KMS-11 (cell line): Measurements from ENCODE around the gene KLHL40.

Experiments used
- H2AFZ ChIP-seq: fragments of 200-600 bp; sonication (generic); 2 replicates; pipeline ENCODE4 v1.6.1; 2016; ENCODE audit warnings: antibody characterized with exemption, mixed run types, low read depth
- H3K27ac ChIP-seq: fragments of 200-600 bp; sonication (generic); 2 replicates; pipeline ENCODE4 v1.6.1; 2016; ENCODE audit warnings: mild to moderate bottlenecking, mixed run types
- H3K27me3 ChIP-seq: fragments of 200-600 bp; sonication (generic); 2 replicates; pipeline ENCODE4 v1.6.1; 2017; ENCODE audit warnings: mild to moderate bottlenecking, low read depth, mixed run types, moderate library complexity; ENCODE audit not compliant: insufficient read depth
- H3K36me3 ChIP-seq: fragments of 200-600 bp; sonication (generic); 2 replicates; pipeline ENCODE4 v1.6.1; 2017; ENCODE audit warnings: mild to moderate bottlenecking, mixed run types; ENCODE audit not compliant: insufficient read depth
- H3K4me1 ChIP-seq: fragments of 200-600 bp; sonication (generic); 2 replicates; pipeline ENCODE4 v1.6.1; 2016; ENCODE audit warnings: mild to moderate bottlenecking, low read depth, mixed run types; ENCODE audit not compliant: poor library complexity, severe bottlenecking
- H3K4me2 ChIP-seq: fragments of 200-600 bp; sonication (generic); 2 replicates; pipeline ENCODE4 v1.7.0; 2016; ENCODE audit warnings: mild to moderate bottlenecking, mixed run types
- H3K4me3 ChIP-seq: fragments of 200-600 bp; sonication (generic); IDR thresholded peaks from 2 replicates; pipeline ENCODE4 v1.6.1; 2017; ENCODE audit warnings: low read depth, low read length, mixed read lengths; ENCODE audit not compliant: insufficient read depth
- H3K79me2 ChIP-seq: fragments of 200-600 bp; sonication (generic); 2 replicates; pipeline ENCODE4 v1.6.1; 2016; ENCODE audit warnings: low read depth, mixed run types; ENCODE audit not compliant: insufficient read depth
- H3K9ac ChIP-seq: fragments of 200-600 bp; sonication (generic); 2 replicates; pipeline ENCODE4 v1.6.1; 2016; ENCODE audit warnings: mild to moderate bottlenecking, mixed run types
- H4K20me1 ChIP-seq: fragments of 200-600 bp; sonication (generic); 2 replicates; pipeline ENCODE4 v1.6.1; 2016; ENCODE audit warnings: mild to moderate bottlenecking, mixed run types; ENCODE audit not compliant: insufficient read depth
- CTCF ChIP-seq: fragments of 200-600 bp; sonication (generic); conservative IDR thresholded peaks from 2 replicates; pipeline ENCODE4 v1.6.1; 2017; ENCODE audit warnings: low read depth, mild to moderate bottlenecking, antibody characterized with exemption, low read length, moderate library complexity, mixed read lengths

The KLHL40 gene

DNA sequence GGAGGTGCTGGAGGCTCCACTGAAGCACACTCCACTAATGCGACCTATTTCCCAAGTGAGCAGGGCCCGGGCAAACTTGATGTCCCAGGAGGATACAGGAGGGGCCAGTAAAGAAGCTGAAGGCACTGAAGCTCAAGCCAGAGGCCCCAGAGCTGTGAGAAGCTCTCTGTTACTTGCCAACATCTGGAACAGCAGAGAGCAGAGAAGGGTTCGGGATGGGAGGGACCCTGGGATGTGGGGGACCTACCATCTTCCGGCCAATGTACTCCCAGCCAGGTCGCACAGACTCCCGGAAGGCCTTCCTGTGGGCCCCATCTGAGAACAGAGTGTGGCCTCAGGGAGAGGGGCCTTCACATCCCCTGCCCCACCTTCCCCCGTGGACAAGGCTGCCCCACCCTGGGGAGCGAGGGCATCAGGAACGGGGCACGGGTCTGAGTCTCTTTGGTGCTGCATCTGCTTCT, 14.2 kb downstream of the KLHL40 start:
- no peak overlapping the region for H3K27ac ChIP-seq
- no peaks in the 10 kb centered on the region for H3K27me3 ChIP-seq
- H3K4me3 ChIP-seq = no peak overlapping the region
- no peaks in the 10 kb centered on the region for H4K20me1 ChIP-seq
- H3K36me3 ChIP-seq = no peaks in the 10 kb centered on the region
- no peaks in the 10 kb centered on the region for H3K79me2 ChIP-seq
- peaks cover 18% of the 10 kb centered on the region for H3K4me1 ChIP-seq
- H3K9ac ChIP-seq = no peak overlapping the region
- no peak overlapping the region for H2AFZ ChIP-seq
- no peak for TF ChIP-seq CTCF
- no peak overlapping the region for H3K4me2 ChIP-seq

DNA sequence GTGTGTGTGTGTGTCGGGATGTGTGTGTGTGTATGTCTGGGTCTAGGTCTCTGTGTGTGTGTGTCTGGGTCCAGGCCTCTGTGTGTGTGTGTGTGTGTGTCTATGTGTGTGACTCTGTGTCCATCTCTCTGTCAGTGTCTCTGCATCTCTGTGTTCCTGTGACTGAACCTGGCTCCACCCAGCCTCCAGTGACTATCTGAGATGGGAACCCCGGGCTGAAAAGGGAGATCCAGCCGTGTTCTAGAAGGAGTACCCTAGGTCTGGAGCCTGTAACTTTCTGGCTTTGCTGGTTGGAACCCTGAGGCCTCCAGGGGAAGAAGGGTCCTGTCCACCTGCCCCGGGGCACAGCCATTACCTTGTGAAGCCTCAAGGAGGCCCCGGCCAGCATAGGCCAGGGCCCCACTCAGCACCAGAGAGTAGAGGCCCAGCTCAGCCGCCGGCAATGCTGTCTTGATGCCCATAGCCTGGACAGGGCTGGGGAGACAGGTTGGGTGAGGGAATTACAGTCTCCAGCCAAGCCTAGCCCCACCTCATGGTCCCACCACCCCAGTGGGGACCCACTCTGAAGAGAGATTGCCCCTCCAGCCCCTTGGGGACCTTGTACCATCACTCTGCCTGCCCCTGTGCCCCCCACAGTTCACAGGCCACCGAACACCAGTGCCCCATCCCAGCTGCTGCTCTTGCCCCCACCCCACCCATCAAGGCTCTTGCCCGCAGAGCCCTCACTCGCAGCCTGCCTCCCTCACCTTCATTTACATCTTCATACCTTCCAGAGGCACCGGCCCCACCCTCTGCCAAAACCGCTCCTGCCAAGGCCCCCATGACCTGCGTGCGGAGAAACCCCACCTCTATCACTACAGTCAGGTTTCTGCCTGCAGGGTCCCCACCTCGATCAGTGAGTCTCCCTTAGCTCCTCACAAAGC, 15.3 kb downstream of the KLHL40 start:
- H2AFZ ChIP-seq = no peak overlapping the region
- no peaks in the 10 kb centered on the region for H3K36me3 ChIP-seq
- no peak for TF ChIP-seq CTCF

GRCh38 chr3:42701371-42702065, 16.2 kb downstream of the KLHL40 start:
- no peak for TF ChIP-seq CTCF
- Histone ChIP-seq H3K79me2 (no peaks in the 10 kb centered on the region), H3K4me1 (peaks cover 18% of the 10 kb centered on the region), H4K20me1 (no peaks in the 10 kb centered on the region), H3K36me3 (no peaks in the 10 kb centered on the region), H3K4me2 (no peak overlapping the region), H3K9ac (no peak overlapping the region), H3K27ac (no peak overlapping the region), H3K4me3 (no peak overlapping the region), H2AFZ (no peak overlapping the region), H3K27me3 (no peaks in the 10 kb centered on the region)

More for the DNA sequence above, 15.3 kb downstream of the KLHL40 start:
- H3K9ac ChIP-seq = no peak overlapping the region
- H3K4me2 ChIP-seq = no peak overlapping the region
- no peaks in the 10 kb centered on the region for H3K79me2 ChIP-seq
- H3K4me3 ChIP-seq = no peak overlapping the region
- H4K20me1 ChIP-seq = no peaks in the 10 kb centered on the region
- no peak overlapping the region for H3K27ac ChIP-seq
- peaks cover 18% of the 10 kb centered on the region for H3K4me1 ChIP-seq
- no peaks in the 10 kb centered on the region for H3K27me3 ChIP-seq

DNA sequence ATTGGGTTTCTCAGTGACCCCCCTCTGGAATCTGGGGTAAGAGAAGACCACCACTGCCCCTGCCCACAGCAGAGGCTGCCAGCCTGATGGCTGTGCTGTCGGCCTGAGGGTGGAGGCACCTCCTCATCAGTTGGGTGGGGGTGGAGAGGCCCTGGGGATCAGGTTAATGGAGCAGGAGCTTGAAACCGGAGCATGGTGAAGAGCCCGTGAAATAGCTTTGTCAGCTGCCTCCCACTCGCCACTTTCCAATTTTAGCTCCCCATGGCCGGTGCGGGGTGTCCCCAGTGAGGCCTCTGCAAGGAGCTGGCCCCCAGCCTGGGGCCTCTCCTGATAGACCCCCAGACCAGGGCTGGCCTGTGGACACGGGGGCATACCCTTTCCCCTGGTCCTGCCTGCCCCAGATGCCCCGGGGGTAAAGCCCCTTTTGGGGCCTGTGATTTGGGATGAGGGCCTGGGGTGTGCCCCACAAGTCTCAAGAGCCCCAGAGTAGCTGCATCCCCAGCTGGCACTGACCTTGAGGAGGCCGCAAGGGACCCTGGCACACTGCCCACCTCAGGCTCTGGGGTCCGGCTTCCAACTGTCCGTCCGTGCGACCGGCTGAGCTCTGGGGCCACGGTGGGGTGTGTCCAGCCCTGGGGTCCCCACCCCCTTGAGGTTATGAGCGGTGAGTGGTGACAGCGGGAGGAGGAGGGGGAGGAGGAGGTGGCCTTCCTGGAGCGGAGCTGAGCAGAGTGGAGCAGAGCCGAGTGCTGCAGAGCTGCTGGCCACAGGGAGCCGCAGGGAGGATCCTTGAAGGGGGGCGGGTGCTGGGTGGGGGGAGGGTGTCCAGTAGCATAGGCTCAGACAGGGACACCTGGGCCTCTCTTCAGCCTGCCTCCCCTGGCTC, 17.0 kb downstream of the KLHL40 start, which contains the start of gene HHATL:
Gene HHATL, minus strand, starts transcription at position 733 of the 886 bp plus-strand sequence. CDS start 1,972 bp downstream, outside the sequence.
- Histone ChIP-seq H3K4me2 (no peak within 1 kb of the TSS), H3K9ac (no peak within 1 kb of the TSS), H3K27ac (no peak within 1 kb of the TSS)

More for the DNA sequence above, 17.0 kb downstream of the KLHL40 start, which contains the start of gene HHATL:
- Histone ChIP-seq H2AFZ (no peak within 1 kb of the TSS), H3K4me3 (no peak within 1 kb of the TSS), H3K27me3 (no peaks in the 10 kb centered on the region), H4K20me1 (no peaks in the 10 kb centered on the region), H3K79me2 (no peaks in the 10 kb centered on the region), H3K4me1 (peaks cover 18% of the 10 kb centered on the region), H3K36me3 (no peaks in the 10 kb centered on the region)
- no peak for TF ChIP-seq CTCF
